Transverse colon (tissue), 4 donors: ENCODE data around the gene MED26. TPM values are rescaled to one million over a fixed set of nuclear protein-coding genes. Genes with fewer than 3 reads are reported as not detected.

ENCODE experiments used
- DNase-seq: peaks from one replicate; pipeline ENCODE4 v3.0.0-alpha.2; 2019
- H3K27ac ChIP-seq, 4 donors: fragments of 200-600 bp; sonication (generic); 2 replicates each; pipeline ENCODE4 v1.5.1; 2016 to 2018; ENCODE audit warnings: inconsistent platforms in 4 of 4
- H3K27me3 ChIP-seq: fragments of 200-600 bp; sonication (generic); 2 replicates; pipeline ENCODE4 v1.5.1; 2017; ENCODE audit warnings: inconsistent platforms
- H3K36me3 ChIP-seq, 4 donors: fragments of 200-600 bp; sonication (generic); 2 replicates each; pipeline ENCODE4 v1.5.1; 2017 to 2019; ENCODE audit warnings: inconsistent platforms in 4 of 4
- H3K4me1 ChIP-seq, 4 donors: fragments of 200-600 bp; sonication (generic); 2 replicates each; pipeline ENCODE4 v1.5.1; 2017 to 2020; ENCODE audit warnings: inconsistent platforms in 4 of 4
- H3K4me3 ChIP-seq, 4 donors: fragments of 200-600 bp; sonication (generic); 1 replicate in 1 of 4; 2 replicates in 3 of 4; pipeline versions ENCODE4 v1.5.1 to v1.6.1; 2017 to 2019; ENCODE audit warnings: inconsistent platforms in 4 of 4
- H3K9me3 ChIP-seq, 2 donors: fragments of 200-600 bp; sonication (generic); 2 replicates each; pipeline ENCODE4 v1.5.1; 2017 to 2019; ENCODE audit warnings: inconsistent platforms in 2 of 2
- EP300 ChIP-seq: sonication (generic); formaldehyde crosslinking; IDR thresholded peaks from one replicate; pipeline ENCODE4 v1.6.1; 2017; ENCODE audit warnings: antibody characterized with exemption, low read depth
- POLR2A ChIP-seq: fragments of 450-650 bp; IDR thresholded peaks from one replicate; pipeline ENCODE4 v1.6.1; 2016; ENCODE audit warnings: antibody characterized with exemption, mild to moderate bottlenecking, moderate library complexity
- POLR2AphosphoS5 ChIP-seq, 3 donors: sonication (generic); formaldehyde crosslinking; IDR thresholded peaks; one replicate each; pipeline ENCODE4 v1.6.1; 2016; ENCODE audit warnings: antibody characterized with exemption in 3 of 3
- WGBS, 2 donors: methylation state at CpG; one replicate each; pipeline ENCODE4 v1.1.5; 2018; ENCODE audit warnings: low coverage in 1 of 2; 5-methylcytosine and 5-hydroxymethylcytosine counted together
- in situ Hi-C, 4 donors: fragments of 200-750 bp; cut with MboI; loops; one replicate each; pipeline versions ENCODE4 v1.15.0 to v1.15.1; 2017; ENCODE audit warnings: low sequenced_read_pairs in 3 of 4, low pct_ligation_motif_present in 1 of 4, low pct_unique_long_range_greater_than_20kb in 1 of 4
- intact Hi-C: fragments of 100-400 bp; cut with DNase I; formaldehyde crosslinking; loops from one replicate; pipeline ENCODE4 v1.15.1; 2023; ENCODE audit warnings: low total_unique reads
- total RNA-seq, 4 donors: library from RNA; depleted of rRNA; stranded (reverse); fragments of >200 nt; gene quantifications; one replicate each; pipeline ENCODE4 v1.1.0, GENCODE V29; 2016
- TF ChIP-seq, protein P1 (sequence below), 5 experiments: fragments of 200-600 bp in 3 of 5; fragments of 450-650 bp in 2 of 5; sonication (generic) in 3 of 5; IDR thresholded peaks; 1 replicate in 2 of 5; 2 replicates in 3 of 5; pipeline ENCODE4 v1.5.1; 2016 to 2017; ENCODE audit warnings: antibody characterized with exemption in 5 of 5, inconsistent platforms in 3 of 5, mild to moderate bottlenecking in 2 of 5, moderate library complexity in 1 of 5

Gene MED26
- total RNA-seq, 4 donors from 2014 or later = 7.8 to 15.0 (median 9.5) TPM

DNA sequence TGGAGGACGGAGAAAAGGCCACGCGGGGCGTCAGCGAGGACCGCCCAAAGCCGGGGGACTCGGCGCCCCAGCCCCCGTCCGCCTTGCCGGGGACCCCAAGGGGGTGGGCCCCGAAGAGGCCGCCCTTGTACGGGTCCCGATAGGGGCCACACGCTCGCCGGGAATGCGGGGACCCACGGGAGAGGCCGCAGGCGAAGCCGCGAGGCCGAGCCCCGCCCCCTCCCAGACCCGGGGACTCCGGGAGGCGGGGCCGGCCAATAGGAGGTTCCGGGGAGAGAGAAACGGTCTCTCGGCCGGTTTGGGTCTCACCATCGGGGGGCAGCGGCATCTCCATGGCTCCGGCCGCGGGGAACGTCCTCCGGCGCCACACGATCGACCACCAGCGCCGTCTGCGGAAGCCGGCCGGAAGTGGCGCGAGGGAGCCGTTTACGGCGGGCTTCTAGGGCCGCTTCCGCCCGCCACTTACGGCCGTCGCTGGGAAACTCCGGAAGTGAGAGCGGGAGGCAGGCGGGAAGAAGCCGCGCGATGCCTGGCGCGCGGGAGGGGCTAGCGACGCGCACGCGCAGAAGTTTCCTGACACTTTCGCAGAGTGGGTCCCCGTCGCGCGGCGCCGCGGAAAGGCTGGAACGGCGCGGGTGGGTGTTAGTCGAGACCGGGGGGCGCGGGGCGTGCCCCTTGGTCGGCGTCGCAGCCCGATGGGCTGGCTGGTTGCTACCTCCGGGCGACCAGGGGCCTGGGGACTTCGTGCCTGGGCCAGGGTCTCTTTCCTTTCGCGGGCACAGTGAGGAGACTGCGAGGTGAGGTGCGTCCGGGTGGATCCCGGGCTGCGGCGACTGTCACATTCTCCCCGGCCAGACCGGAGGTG is 85.7 kb downstream of the MED26 start, which contains the start of gene CHERP:
Gene CHERP, minus strand, starts transcription at position 393 of the 865 bp plus-strand sequence. Its CDS starts 59 bp downstream, at position 334.
- peak; percentile 95 for DNase-seq
- Histone ChIP-seq H3K27ac (peak within 1 kb of the TSS; percentile 89 to 95 (median 94)), H3K4me1 (peaks cover 19 to 35% (median 29%) of the 10 kb centered on the region in 4 donors), H3K4me3 (peak within 1 kb of the TSS; percentile 80 to 100 (median 93)), H3K27me3 (no peaks in the 10 kb centered on the region), H3K36me3 (peaks cover 0 to 5% (median 0%) of the 10 kb centered on the region in 4 donors), H3K9me3 (no peaks in the 10 kb centered on the region)
- TF ChIP-seq POLR2A (peak; percentile 84), POLR2AphosphoS5 (IDR thresholded peaks at IDR 0.05) (peak; percentile 88 to 95 (median 94)), EP300 (no peak)
- TF ChIP-seq, protein P1, sequence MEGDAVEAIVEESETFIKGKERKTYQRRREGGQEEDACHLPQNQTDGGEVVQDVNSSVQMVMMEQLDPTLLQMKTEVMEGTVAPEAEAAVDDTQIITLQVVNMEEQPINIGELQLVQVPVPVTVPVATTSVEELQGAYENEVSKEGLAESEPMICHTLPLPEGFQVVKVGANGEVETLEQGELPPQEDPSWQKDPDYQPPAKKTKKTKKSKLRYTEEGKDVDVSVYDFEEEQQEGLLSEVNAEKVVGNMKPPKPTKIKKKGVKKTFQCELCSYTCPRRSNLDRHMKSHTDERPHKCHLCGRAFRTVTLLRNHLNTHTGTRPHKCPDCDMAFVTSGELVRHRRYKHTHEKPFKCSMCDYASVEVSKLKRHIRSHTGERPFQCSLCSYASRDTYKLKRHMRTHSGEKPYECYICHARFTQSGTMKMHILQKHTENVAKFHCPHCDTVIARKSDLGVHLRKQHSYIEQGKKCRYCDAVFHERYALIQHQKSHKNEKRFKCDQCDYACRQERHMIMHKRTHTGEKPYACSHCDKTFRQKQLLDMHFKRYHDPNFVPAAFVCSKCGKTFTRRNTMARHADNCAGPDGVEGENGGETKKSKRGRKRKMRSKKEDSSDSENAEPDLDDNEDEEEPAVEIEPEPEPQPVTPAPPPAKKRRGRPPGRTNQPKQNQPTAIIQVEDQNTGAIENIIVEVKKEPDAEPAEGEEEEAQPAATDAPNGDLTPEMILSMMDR (IDR thresholded peaks at IDR 0.05) = no peak
- in situ Hi-C loops (no loop called here), intact Hi-C loops (no loop called here)
- WGBS, 2 donors = 1% methylated on average over 70 of the region's 108 CpGs; no CpG with 5 or more reads in 1 of the 2 donors

GRCh38 chr19:16541526-16542044 is 86.4 kb downstream of the MED26 start:
- no peak for DNase-seq
- TF ChIP-seq POLR2A = no peak
- TF ChIP-seq, protein P1 (IDR thresholded peaks at IDR 0.05) = no peak
- no peak for TF ChIP-seq EP300
- no peak for TF ChIP-seq POLR2AphosphoS5 (IDR thresholded peaks at IDR 0.05)
- in situ Hi-C loops = no loop called here

GRCh38 chr19:16540948-16541347 is 87.1 kb downstream of the MED26 start:
- H3K27me3 ChIP-seq = no peaks in the 10 kb centered on the region
- peaks cover 19 to 35% (median 29%) of the 10 kb centered on the region in 4 donors for H3K4me1 ChIP-seq
- H3K27ac ChIP-seq = peak overlapping the region in 2 of 4 donors; percentile 93 to 94
- H3K9me3 ChIP-seq = no peaks in the 10 kb centered on the region
- in situ Hi-C loops (no loop called here), intact Hi-C loops (no loop called here)
- peaks cover 0 to 5% (median 0%) of the 10 kb centered on the region in 4 donors for H3K36me3 ChIP-seq
- WGBS, 2 donors = 64 to 83% methylated on average over 6 to 12 of the region's 12 CpGs
- no peak for DNase-seq
- peak overlapping the region in 2 of 4 donors; percentile 88 to 100 for H3K4me3 ChIP-seq
- TF ChIP-seq EP300 (no peak), POLR2A (no peak), POLR2AphosphoS5 (IDR thresholded peaks at IDR 0.05) (no peak)
- TF ChIP-seq, protein P1 (IDR thresholded peaks at IDR 0.05) = no peak

More at GRCh38 chr19:16541526-16542044, 86.4 kb downstream of the MED26 start:
- intact Hi-C loops = no loop called here
- H3K4me3 ChIP-seq = peak overlapping the region; percentile 80 to 100 (median 93)
- H3K36me3 ChIP-seq = peaks cover 0 to 5% (median 0%) of the 10 kb centered on the region in 4 donors
- no peaks in the 10 kb centered on the region for H3K9me3 ChIP-seq
- peak overlapping the region; percentile 89 to 95 (median 94) for H3K27ac ChIP-seq
- WGBS, 2 donors = 1% methylated on average over 29 of the region's 29 CpGs; no CpG with 5 or more reads in 1 of the 2 donors
- H3K4me1 ChIP-seq = peaks cover 19 to 35% (median 29%) of the 10 kb centered on the region in 4 donors
- no peaks in the 10 kb centered on the region for H3K27me3 ChIP-seq

GRCh38 chr19:16537111-16537510 is 90.9 kb downstream of the MED26 start:
- Histone ChIP-seq H3K9me3 (no peaks in the 10 kb centered on the region), H3K36me3 (peaks cover 0 to 35% (median 14%) of the 10 kb centered on the region in 4 donors), H3K4me3 (no peak overlapping the region), H3K27me3 (no peaks in the 10 kb centered on the region), H3K4me1 (peaks cover 11 to 24% (median 18%) of the 10 kb centered on the region in 4 donors), H3K27ac (no peak overlapping the region)
- no peak for TF ChIP-seq POLR2A
- no peak for TF ChIP-seq EP300
- TF ChIP-seq POLR2AphosphoS5 (IDR thresholded peaks at IDR 0.05) = no peak
- TF ChIP-seq, protein P1 (IDR thresholded peaks at IDR 0.05) = no peak
- DNase-seq = no peak
- in situ Hi-C loops (no loop called here), intact Hi-C loops (no loop called here)
- 92 to 100% methylated on average over 9 to 13 of the region's 13 CpGs for WGBS, 2 donors
